HCEC 1CT (cell line): ENCODE measurements around the gene FSD1L.

ENCODE experiments used
- DNase-seq: peaks from one replicate; pipeline ENCODE4 v3.0.0-alpha.2; 2017

Gene FSD1L

GRCh38 chr9:105447814-105448812 lies at the start of gene FSD1L:
TSS of gene FSD1L (plus strand) at chr9:105448034. CDS start at chr9:105448221, 187 bp downstream.
- DNase-seq: peak; percentile 93

- no peak for DNase-seq
Measured at GRCh38 chr9:105399117-105399516, 48.7 kb upstream of the FSD1L start.

GRCh38 chr9:105401651-105402050 lies 46.2 kb upstream of the FSD1L start:
- peak; percentile 41 for DNase-seq

- DNase-seq: no peak
Measured at GRCh38 chr9:105403552-105404248, 44.1 kb upstream of the FSD1L start.

GRCh38 chr9:105405514-105406131 lies 42.2 kb upstream of the FSD1L start:
- DNase-seq: no peak

- no peak for DNase-seq
Measured at GRCh38 chr9:105406369-105406768, 41.5 kb upstream of the FSD1L start.

GRCh38 chr9:105413525-105413924 lies 34.3 kb upstream of the FSD1L start:
- DNase-seq: peak; percentile 57

GRCh38 chr9:105414947-105415661 lies 32.7 kb upstream of the FSD1L start:
- peak; percentile 25 for DNase-seq

GRCh38 chr9:105415662-105415980 lies 32.2 kb upstream of the FSD1L start:
- no peak for DNase-seq

GRCh38 chr9:105416840-105417239 lies 31.0 kb upstream of the FSD1L start:
- no peak for DNase-seq

- DNase-seq: no peak
Measured at GRCh38 chr9:105418588-105419500, 29.0 kb upstream of the FSD1L start.

- no peak for DNase-seq
Measured at GRCh38 chr9:105419816-105420597, 27.8 kb upstream of the FSD1L start.

GRCh38 chr9:105421154-105421553 lies 26.7 kb upstream of the FSD1L start:
- no peak for DNase-seq

- no peak for DNase-seq
Measured at GRCh38 chr9:105421864-105422263, 26.0 kb upstream of the FSD1L start.

GRCh38 chr9:105425816-105426433 lies 21.9 kb upstream of the FSD1L start:
- peak; percentile 54 for DNase-seq

GRCh38 chr9:105426657-105427056 lies 21.2 kb upstream of the FSD1L start:
- no peak for DNase-seq

- DNase-seq: no peak
Measured at GRCh38 chr9:105431424-105432246, 16.2 kb upstream of the FSD1L start.

- no peak for DNase-seq
Measured at GRCh38 chr9:105432247-105432842, 15.5 kb upstream of the FSD1L start.

GRCh38 chr9:105435453-105435852 lies 12.4 kb upstream of the FSD1L start:
- no peak for DNase-seq
